NCI-H2171 (cell line): ENCODE results near the gene CLEC16A.

Source experiments
- DNase-seq: peaks from one replicate; lab custom pipeline; 2025; lab: John Stamatoyannopoulos, UW

The CLEC16A gene

GRCh38 chr16:11015607-11016006 lies 71.2 kb downstream of the CLEC16A start:
- no peak for DNase-seq

GRCh38 chr16:11016524-11016988 lies 72.2 kb downstream of the CLEC16A start:
- no peak for DNase-seq

GRCh38 chr16:11016993-11017392 lies 72.6 kb downstream of the CLEC16A start:
- no peak for DNase-seq

GRCh38 chr16:11017499-11017898 lies 73.1 kb downstream of the CLEC16A start:
- DNase-seq = no peak

GRCh38 chr16:11020388-11020787 lies 76.0 kb downstream of the CLEC16A start:
- DNase-seq = no peak

GRCh38 chr16:11020792-11021551 lies 76.6 kb downstream of the CLEC16A start:
- no peak for DNase-seq

GRCh38 chr16:11022002-11022401 lies 77.6 kb downstream of the CLEC16A start:
- DNase-seq = no peak

GRCh38 chr16:11023262-11024039 lies 79.1 kb downstream of the CLEC16A start:
- no peak for DNase-seq

GRCh38 chr16:11024333-11025053 lies 80.1 kb downstream of the CLEC16A start:
- DNase-seq = no peak

GRCh38 chr16:11025120-11025531 lies 80.8 kb downstream of the CLEC16A start:
- peak; percentile 43 for DNase-seq

- no peak for DNase-seq
Measured at GRCh38 chr16:11029948-11030347, 85.6 kb downstream of the CLEC16A start.

GRCh38 chr16:11030990-11031510 lies 86.7 kb downstream of the CLEC16A start:
- no peak for DNase-seq

- DNase-seq = no peak
Measured at GRCh38 chr16:11032000-11032921, 87.9 kb downstream of the CLEC16A start.

GRCh38 chr16:11032922-11033291 lies 88.5 kb downstream of the CLEC16A start:
- DNase-seq = no peak

GRCh38 chr16:11033629-11034420 lies 89.5 kb downstream of the CLEC16A start:
- no peak for DNase-seq

GRCh38 chr16:11034481-11034931 lies 90.1 kb downstream of the CLEC16A start:
- DNase-seq = no peak

GRCh38 chr16:11035096-11035495 lies 90.7 kb downstream of the CLEC16A start:
- DNase-seq = no peak

GRCh38 chr16:11036040-11036439 lies 91.7 kb downstream of the CLEC16A start:
- DNase-seq = no peak

GRCh38 chr16:11036868-11037410 lies 92.6 kb downstream of the CLEC16A start:
- no peak for DNase-seq

GRCh38 chr16:11038305-11038704 lies 93.9 kb downstream of the CLEC16A start:
- DNase-seq = no peak
